ENCODE measurements around the gene NPS. TPM values are rescaled to one million over a fixed set of nuclear protein-coding genes. Genes with fewer than 3 reads are reported as not detected.

NPS gene
- total RNA-seq, 3 donors from 2014 or later: not detected

GRCh38 chr10:127524908-127525665, 24.0 kb upstream of the NPS start:
- Histone ChIP-seq H3K4me1 (ENCODE audit: low read depth) (no peaks in the 10 kb centered on the region), H3K36me3 (ENCODE audit: low read depth) (no peaks in the 10 kb centered on the region), H3K9me3 (no peaks in the 10 kb centered on the region), H3K4me3 (no peak overlapping the region)
- intact Hi-C loops (cut with DNase I, micrococcal nuclease): no loop called here
- no peak for TF ChIP-seq CTCF (IDR thresholded peaks at IDR 0.05)
- ATAC-seq (no peak), DNase-seq (no peak)

GRCh38 chr10:127525686-127526085, 23.4 kb upstream of the NPS start:
- Histone ChIP-seq H3K9me3 (no peaks in the 10 kb centered on the region), H3K4me3 (no peak overlapping the region), H3K4me1 (ENCODE audit: low read depth) (no peaks in the 10 kb centered on the region), H3K36me3 (ENCODE audit: low read depth) (no peaks in the 10 kb centered on the region)
- no peak for ATAC-seq
- DNase-seq: no peak
- intact Hi-C loops (cut with DNase I, micrococcal nuclease): no loop called here
- TF ChIP-seq CTCF (IDR thresholded peaks at IDR 0.05): no peak

- ATAC-seq: no peak
- DNase-seq: no peak
- intact Hi-C loops (cut with DNase I, micrococcal nuclease): no loop called here
- no peaks in the 10 kb centered on the region for H3K36me3 ChIP-seq (ENCODE audit: low read depth)
- no peaks in the 10 kb centered on the region for H3K4me1 ChIP-seq (ENCODE audit: low read depth)
- H3K9me3 ChIP-seq: no peaks in the 10 kb centered on the region
- no peak for TF ChIP-seq CTCF (IDR thresholded peaks at IDR 0.05)
- H3K4me3 ChIP-seq: no peak overlapping the region
These were observed 22.9 kb upstream of the NPS start for GRCh38 chr10:127526161-127526560.

GRCh38 chr10:127527320-127527719, 21.8 kb upstream of the NPS start:
- no peak overlapping the region for H3K4me3 ChIP-seq
- H3K36me3 ChIP-seq (ENCODE audit: low read depth): no peaks in the 10 kb centered on the region
- no peaks in the 10 kb centered on the region for H3K9me3 ChIP-seq
- intact Hi-C loops (cut with DNase I, micrococcal nuclease): no loop called here
- ATAC-seq (no peak), DNase-seq (no peak)
- no peak for TF ChIP-seq CTCF (IDR thresholded peaks at IDR 0.05)
- no peaks in the 10 kb centered on the region for H3K4me1 ChIP-seq (ENCODE audit: low read depth)

GRCh38 chr10:127527891-127528290, 21.2 kb upstream of the NPS start:
- DNase-seq: no peak
- TF ChIP-seq CTCF (IDR thresholded peaks at IDR 0.05): no peak
- H3K36me3 ChIP-seq (ENCODE audit: low read depth): no peaks in the 10 kb centered on the region

More at GRCh38 chr10:127527891-127528290, 21.2 kb upstream of the NPS start:
- no peaks in the 10 kb centered on the region for H3K9me3 ChIP-seq
- H3K4me1 ChIP-seq (ENCODE audit: low read depth): no peaks in the 10 kb centered on the region
- intact Hi-C loops (cut with DNase I, micrococcal nuclease): no loop called here
- no peak overlapping the region for H3K4me3 ChIP-seq
- no peak for ATAC-seq

Data from mucosa of descending colon (tissue), 3 donors.